HL-60/S4 treated with retinoic acid at 250 ng/mL for 4 days and 3 days (cell line): ENCODE results near the gene CLDN15.

ENCODE experiments used
- in situ Hi-C: fragments of 300-500 bp; cut with MboI; formaldehyde crosslinking; loops from 2 replicates; pipeline ENCODE4 v1.7.0; 2022; ENCODE audit warnings: low sequenced_read_pairs

The CLDN15 gene

DNA sequence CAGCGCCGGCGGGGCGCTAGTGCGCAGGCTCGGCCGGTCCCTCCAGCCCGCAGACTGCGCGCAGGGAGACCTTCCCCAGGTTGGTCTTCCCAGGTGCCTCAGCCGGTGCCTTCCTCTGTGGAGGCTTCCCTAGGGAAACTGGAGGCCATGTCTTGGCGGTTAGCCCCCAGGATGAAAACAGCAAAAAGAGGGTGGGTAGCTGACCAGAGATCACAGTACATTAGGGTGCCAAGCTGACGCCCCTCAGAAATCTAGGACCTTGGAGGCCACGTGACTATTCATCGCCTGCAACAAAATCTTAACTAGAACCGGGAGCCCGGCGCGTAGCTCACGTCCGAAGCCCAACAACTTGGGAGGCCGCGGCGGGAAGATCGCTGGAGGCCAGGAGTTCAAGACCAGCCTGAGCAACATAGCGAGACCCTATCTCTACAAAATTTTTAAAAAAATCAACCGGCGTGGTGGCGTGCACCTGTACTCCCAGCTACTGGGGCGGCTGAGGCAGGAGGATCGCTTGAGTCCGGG, 7.6 kb upstream of the CLDN15 start:
- in situ Hi-C loops = no loop called here

DNA sequence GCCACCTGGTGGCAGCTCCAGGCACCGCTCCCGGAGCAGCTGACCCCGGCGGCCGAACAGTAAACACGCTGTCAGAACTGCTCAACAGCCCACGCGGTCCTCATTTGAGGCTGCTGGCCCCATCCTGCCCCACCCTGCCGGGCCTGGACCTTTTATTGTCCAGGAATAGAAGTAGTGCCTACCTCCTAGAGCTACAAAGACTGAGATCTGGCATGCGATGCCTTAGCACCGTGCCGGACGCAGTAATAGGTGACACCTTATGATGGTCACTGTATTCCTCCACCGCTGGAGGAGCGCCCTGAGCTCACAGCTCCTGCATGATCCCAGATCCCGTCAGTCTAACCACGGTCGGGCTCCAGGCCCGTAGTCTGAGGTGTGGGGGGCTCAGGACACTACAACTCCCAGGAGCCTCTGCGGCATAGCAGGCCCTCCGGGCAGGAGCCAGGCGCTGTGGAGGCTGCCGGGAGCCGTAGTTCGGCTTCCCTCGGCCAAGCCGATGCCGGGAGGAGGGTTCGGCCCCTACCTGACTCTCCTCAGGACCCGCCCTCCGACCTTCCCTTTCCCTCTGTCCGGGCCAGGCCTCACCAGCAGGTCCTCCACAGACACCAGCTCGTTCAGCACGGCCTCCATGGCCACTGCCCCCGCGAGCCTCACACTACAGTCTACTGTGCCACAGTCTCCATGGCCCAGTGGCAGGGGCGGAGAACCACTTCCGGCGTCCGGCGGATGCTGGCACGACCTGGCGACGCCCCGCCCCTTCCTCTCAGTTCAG, 7.0 kb upstream of the CLDN15 start, which contains the start of gene FIS1:
Gene FIS1 (minus strand): TSS at position 707 of the 772 bp plus-strand sequence. CDS start 77 bp downstream, at position 630.
- in situ Hi-C loops = no loop called here

DNA sequence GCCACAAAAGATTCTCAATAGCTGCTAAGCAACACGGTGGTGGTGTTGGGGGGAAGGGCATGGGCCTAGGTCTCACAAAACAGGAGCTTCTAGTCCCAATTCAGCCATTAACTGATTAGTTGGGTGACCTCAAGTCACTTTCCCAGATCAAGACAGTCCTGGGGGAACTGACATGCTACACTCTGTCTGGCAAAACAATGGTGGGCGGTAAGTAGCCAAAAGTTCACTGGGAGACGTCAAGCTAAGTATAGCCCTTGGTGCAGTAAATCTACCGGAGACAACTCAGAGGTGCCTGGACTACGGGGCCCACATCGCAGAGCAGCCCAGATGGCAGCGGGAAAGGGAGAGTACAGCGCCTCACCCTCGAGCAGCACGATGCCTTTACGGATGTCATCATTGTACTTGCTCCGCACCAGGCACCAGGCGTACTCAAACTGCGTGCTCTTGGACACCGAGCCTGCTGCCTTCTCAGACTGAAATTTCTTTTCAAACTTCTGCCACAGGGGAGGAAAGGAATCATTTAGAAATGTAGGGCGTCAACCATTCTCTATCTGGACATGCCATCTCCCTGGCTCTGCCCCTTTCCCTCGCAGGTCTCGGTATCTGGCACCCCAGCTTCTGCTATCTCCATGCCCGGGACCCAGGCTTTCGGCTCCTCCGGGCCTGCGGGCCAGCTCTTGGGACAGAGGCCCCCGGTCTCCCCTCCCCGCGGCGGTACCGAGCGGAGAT, 6.2 kb upstream of the CLDN15 start:
- in situ Hi-C loops = no loop called here

DNA sequence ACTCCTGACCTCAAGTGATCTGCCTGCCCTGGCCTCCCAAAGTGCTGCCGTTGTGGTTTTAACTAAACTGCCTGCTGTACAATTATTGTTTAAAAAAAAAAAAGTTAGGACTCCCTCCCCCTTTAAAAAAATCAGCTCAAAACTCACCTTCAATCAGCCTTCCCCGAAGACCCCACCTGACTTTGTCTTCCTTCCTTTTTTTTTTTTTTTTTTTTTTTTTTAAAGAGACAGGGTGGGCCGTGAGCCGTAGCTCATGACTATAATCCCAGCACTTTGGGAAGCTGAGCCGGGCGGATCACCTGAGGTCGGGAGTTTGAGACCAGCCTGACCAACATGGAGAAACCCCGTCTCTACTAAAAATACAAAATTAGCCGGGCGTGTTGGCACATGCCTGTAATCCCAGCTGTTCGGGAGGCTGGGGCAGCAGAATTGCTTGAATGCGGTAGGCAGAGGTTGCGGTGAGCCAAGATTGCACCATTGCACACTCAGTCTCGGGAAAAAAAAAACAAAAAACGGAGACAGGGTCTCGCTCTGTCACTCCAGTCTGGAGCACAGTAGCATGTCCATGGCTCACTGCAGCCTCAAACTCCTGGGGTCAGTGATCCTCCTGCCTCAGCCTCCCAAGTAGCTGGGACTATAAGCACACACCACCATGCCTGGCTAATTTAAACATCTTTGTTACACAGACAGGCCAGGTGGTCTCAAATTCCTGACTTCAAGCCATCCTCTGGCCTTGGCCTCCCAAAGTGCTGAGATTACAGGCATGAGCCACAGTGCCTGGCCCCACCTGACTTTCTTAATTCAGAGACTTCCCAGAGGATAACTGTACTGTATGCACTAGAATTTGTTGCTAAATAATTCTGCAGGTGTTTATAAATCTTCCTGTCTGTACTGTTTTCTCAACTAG, 4.1 kb upstream of the CLDN15 start:
- in situ Hi-C loops = no loop called here

DNA sequence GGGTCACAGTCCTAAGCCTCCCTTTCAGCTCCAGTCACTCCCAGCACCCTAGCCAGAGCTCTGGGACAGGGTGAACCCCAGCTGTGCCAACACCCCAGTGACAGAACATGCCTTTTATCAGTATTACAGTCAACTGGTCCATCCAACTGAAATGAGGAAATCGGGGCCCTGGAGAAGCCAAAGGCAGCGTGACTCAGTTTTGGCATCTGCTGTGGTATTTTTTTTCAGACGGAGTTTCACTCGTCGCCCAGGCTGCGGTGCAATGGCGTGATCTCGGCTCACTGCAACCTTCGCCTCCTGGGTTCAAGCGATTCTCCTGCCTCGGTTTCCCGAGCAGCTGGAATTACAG, 3.4 kb upstream of the CLDN15 start:
- in situ Hi-C loops = no loop called here

DNA sequence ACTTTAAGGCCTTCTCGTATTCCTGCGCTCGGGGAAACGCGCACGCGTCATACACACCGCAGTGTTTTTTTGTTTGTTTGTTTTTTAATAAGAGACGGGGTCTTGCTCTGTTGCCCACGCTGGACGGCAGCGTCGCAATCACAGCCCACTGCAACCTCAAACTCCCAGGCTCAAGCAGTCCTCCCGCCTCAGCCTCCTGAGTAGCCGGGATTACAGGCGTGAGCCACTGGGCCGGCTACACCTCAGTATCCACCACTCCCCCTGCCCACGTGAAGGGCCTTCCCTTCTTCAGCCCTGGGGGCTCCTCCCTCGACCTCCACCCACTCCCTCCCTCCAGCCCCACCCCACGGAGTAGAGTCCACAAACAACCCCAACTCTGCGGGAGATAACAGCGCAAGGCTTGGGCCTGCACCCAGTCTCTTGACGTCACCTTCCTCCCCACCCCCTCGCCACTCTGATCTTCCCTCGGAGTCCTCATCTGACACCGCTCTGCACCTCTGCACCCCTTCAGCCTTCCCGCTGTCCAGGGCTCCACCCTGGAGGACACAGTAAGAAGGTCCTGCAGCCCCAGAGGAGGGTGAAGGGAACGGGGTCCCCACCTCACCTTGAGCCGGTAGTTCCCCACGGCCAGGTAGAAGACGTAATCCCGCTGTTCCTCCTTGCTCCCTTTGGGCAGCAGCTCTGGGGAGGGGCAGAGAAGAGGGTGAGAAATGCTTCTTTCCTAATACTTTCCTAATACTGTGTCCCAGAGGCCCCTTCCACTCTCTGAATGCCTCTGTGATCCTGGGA, 2.8 kb upstream of the CLDN15 start:
- in situ Hi-C loops = no loop called here

DNA sequence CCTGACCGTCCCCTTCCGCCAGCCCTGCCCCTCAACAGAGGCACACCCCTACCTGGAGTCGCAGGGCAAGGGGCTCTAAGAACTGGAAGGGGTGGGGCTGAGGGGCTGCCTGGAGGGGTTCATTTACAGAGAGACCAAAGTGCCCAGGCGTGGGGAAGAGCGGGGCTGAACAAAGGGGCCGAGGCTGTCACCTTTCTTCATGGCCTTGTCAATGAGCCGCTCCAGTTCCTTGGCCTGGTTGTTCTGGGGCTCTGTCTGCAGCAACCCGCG, 2.3 kb upstream of the CLDN15 start:
- in situ Hi-C loops = no loop called here

DNA sequence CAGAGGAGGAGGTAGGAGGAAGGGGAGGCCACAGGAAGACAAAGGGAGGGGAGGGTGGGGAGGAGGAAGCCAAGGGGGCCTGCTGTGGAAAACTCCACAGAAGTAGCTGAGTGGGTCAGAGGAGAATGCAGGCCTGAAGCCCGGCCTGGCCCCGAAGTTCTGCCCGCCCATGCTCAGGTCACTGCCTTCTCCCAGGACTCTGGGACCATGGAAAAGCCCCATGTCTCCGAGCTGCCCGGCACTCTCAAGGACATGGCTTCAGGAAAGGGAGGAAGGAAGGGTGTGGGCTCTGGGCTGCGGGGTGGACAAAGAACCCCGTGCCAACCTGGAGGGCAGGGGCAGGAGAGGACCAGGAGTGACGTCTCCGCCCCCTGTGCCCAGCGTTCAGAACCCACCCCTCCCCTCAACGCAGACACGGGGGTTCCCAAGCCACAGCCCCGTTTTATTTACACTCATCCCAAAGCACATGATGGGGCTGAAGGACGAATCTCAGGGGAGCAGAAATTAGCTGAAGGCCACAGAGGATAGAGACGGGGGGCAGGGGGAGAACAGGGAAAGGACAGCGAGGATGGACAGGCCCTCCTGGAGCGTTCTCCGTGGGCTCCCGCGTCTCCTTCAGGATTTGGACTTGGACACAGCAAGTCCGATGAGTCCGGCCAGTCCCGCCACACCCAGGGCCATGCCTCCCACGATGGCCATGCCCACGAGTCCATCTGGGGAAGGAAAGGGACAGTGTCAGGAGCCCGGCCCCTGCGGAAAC, 1.8 kb upstream of the CLDN15 start:
- in situ Hi-C loops = no loop called here

DNA sequence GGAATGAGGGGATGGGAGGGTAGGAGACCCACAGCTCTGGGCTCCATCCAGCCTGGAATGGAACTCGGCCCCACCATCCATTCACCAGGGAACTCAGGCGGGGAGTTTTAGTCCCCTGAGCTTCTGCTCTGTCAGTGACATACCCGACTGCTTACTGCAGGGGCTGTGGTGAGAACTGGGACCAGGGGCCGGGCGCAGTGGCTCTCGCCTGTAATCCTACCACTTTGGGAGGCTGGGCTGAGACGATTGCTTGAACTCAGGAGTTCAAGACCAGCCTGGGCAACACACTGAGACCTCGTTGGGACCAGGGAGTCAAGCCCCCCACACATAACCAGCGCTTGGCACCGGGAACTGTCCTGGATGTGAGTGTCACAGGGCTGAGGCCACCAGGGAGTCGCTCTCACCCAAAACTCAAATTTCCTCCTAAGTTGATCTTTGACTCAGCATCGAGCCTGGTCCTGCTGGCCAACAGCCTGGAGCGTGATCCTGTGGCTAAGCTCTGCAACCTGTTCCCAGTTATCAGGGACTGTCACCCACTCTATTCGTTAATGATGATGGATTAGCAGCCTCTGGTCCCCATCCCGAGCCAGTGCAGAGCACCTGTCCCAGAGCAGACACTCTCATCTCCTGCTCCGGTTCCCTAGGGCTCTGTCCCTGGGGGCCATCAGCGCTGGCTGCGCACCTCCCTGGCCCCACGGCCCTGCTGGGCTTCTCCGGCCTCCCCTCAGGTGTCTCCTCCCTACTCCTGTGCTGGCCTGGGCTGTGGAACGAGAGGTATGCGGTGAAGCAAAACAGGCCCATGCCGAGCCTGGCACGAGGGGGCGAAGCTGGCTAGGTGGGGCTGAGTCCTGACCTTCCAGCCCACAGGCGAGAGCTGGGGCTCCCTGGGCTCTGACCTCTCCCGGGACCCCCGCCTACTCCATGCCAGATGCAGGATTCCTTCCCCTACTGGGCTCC, 902 bp upstream of the CLDN15 start:
- in situ Hi-C loops = no loop called here

DNA sequence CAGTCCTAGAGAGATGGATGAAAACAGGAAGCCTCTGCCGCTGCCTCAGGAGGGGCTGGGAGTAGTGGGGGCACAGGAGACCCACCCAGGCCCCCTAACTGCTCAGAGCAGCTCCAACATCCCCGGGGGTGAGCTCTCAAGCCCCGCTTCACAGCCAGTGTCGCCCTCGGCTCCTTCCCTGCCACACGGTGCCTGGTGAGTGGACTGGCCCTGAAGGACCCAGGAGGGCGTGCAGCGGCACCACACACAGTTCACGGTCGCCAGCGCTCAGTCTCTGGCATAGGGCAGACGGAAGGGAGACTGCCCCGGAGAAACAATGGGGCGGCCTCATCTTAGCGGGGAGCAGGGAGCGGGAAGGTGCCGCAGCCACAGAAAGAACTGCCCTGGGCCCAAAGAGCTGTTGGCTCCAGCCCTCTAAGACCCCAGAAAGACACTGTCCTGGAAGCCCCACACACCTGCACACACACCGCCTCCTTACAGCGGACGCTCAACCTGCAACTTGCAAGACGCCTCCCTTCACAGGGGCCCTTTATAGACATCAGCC, 1.2 kb downstream of the CLDN15 start:
- in situ Hi-C loops = no loop called here

DNA sequence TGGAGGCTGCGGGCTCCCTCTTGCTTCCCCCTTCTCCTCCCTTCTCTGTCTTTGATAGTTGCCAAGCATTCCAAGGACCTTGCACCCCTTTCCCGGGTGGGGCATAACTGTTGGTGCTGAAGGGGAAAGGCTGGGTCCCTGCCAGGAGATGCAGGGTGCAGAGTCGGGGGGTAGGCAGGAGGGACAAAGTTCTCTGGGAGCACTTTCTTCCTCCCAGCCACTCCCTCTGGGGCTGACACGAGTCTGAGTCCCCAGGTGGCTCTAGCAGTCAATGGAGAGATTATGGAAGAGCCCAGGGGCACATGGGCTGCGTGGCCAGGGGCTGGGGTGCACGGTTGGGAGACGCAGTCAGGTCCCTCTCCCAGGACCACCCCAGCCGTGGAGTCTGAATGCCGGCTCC, 2.1 kb downstream of the CLDN15 start:
- in situ Hi-C loops = no loop called here

DNA sequence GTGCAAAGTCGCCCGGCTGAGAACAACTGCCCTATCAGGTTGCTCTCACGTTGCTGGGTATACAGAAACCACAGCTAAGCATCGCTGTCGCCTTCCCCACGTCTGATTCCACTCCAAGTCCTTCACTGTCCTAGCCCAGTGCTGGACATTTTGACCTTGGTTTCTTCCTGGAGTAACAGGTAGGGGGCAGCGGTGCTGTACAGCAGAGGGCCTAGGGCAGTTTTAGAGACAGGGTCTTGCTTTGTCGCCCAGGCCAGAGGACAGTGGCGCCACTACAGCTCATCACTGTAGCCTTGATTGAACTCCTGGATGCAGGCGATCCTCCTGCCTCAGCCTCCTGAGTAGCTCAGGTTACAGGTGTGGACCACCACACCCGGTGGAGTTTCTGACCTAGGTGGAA, 2.6 kb downstream of the CLDN15 start:
- in situ Hi-C loops = no loop called here

DNA sequence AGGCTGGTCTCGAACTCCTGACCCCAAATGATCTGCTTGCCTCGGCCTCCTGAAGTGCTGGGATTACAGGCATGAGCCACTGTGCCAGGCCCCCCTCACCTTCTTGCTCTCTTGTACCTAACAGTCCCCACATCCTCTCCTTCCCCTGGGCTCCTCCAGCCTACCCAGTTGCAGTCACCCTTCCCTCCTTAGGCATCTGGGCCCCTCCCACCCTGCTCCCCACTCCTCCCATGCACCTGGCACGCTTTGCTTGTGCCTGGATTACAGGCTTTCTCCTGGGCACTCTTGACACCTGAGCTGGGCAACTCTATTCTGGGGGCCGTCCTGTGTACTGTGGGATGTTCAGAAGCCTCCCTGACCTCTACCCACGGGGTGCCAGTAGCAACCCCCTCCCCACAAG, 3.0 kb downstream of the CLDN15 start:
- in situ Hi-C loops = no loop called here

DNA sequence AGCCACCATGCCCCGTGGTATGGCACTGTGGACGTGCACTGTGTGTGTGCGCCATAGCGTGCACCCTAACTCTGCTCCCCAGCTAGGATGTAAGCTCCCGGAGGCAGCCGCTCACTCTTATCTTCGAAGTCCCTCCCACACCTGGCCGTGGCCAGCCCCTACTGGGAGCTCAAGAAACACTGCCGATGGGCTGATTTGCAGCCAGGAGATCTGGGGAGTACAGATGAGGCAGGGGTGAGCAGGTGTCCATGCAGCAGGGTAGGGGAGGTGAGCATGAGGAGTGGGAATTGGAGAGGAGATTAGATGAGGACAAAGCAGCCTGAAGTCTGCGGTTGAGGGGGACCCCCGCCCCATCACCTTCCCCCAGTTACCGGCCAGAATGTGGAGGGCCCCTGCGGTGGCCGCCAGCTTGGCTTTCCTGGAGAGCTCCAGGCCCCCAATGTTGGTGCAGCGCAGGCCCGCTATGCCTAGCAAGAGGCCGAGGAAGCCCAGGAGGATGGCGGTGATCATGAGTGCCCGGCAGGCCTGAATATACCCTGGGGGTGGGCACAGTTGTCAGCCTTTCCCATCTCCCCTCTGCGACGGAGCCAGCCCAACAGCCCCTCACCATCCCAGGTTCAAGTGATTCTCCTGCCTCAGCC, 3.6 kb downstream of the CLDN15 start:
- in situ Hi-C loops = no loop called here

DNA sequence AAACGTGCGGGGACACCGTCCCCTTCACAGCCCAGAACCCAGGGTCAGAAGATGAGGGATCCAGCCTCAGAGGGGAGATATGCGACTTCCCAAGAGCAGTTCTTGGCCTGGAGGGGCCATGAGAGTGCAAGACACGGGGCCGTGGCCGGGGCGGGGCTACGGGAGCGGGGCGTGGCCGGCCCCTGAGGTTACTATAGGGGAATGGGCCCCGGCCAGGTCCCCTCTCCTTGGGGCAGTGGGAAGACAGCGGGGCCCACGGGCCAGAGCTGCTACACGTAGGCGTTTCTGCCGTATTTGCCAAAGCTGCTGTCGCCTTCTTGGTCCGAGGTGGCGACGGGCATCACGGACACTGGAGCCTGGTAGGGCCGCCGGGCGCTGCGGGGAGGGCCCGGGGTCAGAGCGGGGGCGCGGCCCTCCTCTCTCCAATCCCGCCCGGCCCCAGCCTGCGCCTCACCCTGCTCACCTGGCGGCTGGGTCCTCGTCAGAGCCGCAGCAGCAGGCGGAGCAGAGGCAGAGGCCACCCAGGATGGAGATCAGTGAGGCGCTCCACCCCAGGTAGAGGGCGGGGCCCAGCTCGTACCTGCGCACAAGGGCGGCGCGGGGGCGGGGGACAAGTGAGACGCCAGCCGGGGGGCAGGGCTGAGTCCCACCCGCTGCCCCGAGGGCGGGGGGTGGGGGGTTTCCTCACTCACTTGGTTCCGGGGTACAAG, 5.3 kb downstream of the CLDN15 start:
- in situ Hi-C loops = no loop called here

DNA sequence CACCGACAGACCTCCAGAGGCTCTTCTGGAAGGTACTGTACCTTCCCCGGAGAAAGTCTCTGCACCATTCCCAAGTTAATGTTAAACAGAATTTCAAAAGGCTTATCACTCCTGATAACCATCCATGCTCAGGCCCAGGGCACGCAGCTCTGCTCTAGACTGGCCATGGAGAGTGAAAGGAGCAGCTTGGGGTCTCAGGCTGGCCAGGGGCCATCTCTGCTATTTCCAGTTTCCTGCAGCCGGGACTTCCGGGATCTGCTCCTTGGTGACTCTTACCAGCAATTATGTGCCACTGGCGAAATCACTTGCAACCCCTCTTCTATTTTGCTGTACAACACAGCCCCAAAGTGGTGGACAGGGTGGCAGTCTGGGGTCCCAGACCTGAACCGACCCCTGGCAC, 6.0 kb downstream of the CLDN15 start:
- in situ Hi-C loops = no loop called here

DNA sequence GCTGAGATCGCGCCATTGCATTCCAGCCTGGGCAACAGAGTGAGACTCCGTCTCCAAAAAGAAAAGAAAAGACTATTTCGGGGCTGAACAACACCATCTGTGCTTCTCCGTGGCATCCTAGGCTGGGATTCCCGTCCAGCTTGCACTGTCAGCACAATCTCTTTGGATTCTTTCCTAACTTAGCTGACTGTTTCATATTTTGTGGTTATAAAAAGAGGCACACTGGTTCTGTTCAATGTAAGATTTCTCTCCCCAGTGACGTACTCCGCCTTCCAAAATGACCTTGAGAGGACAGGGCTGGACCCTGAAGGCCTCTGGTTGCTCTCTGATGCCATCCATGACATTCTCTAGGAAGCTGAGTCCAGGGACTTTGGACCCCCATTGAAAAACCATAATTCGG, 10.9 kb downstream of the CLDN15 start:
- in situ Hi-C loops = no loop called here

DNA sequence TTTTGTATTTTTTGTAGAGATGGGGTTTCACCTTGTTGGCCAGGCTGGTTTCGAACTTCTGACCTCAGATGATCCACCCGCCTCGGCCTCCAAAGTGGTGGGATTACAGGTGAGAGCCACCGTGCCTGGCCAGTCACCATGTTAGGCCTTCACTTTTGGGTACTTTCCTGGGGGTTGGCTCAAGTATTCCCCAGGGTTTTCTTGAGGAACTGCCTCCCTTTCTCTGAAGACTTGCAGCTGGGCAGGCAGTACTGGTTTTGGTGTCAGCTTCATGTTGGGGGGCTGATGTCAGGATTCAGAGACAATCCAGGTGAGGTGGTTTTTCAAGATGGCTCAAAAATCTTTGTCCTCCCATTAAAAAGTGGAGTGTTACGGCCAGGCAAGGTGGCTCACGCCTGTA, 12.0 kb downstream of the CLDN15 start:
- in situ Hi-C loops = no loop called here
